Activated naive CD8-positive, alpha-beta T cell treated with anti-CD3 and anti-CD28 coated beads, Interleukin-2, amount 50 U/mL, for 16 hours (primary cell): ENCODE data around the gene ENO4.

Source experiments
- DNase-seq: peaks from one replicate; pipeline ENCODE4 v3.0.0-alpha.2; 2020; ENCODE audit warnings: low read depth, low spot score

ENO4 gene

DNA sequence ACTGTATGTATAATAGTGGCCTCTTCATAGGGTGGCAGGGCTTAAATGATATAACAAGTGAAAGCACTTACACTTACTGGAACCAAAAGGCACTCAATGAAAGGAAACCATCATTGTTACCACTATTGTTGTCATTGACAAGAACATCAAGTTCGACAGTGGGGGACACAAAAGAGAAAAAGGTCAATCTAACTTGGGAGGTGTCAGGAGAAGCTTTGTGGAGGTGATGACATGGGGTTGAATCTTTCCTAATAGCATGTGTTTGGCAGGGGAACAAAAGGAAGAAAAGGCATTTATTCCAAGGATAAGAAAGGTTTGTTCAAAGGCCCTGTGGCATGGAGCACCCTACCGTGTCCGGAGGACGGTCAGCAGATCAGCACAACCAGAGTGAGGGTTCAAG lies 18.2 kb upstream of the ENO4 start:
- DNase-seq: no peak

DNA sequence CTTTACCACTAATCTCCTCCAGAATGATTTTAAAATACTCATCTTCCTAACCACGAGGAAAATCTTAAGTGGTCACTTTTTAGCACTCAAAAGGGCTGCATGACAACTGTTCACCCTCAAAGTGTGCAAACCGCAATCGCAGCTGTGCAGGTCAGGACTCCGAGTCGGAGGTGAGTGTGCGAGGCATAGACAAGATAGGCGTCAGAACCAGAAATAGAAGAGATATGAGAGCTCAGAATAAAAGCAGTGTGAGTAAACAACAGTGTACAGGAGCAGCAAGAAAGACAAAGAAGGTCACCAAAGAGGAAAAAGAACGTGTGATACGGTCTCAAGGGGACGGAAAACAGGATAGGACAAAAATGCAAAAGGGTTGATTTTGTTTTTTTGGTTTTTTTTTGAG lies 17.5 kb upstream of the ENO4 start:
- no peak for DNase-seq

DNA sequence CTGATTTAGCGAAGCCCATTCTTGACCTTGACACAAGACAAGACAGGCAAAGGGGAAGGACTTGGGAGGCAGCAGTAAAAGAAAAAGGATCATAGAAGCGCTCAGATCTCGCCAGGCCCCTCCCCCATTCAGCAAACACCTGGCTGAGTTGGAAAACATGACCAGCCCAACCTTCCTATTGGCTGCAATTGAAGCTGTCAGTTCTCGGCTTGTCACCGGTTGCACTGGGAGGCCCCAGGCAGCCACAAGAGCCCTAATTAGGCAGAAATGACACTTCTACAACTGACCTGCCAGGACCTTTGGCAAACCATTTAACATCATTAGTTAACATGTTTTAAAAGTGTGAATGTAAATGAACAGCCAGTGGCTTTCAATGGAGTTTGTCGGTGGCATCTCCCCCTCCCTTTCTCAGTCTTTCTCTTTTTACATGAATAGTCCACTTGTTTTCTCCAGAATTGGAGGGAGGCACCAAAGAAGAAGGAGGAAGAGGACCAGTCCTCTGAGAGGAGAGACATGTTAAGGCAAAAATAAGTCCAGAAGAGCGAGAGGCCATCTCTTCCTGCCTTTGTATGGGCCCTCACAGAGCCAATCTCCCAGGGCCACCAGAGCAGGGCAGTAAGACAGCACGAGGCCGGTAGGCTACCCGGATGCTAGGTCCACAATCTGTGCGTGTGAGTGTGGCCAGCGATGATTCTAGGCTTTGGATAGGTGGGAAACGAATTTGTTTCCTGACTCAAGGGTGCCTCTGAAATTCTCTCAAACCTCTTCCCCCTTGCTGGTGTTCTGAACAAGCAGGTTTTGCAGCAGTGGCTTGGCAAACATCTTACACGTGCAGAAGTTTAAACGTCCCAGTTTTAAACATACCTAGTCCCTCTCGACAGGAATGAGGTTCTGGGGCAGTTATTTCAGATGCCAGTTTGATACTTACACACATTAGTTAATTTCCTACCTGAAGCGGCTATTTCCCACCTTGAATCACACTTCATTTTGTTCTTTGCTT lies 15.0 kb upstream of the ENO4 start:
- no peak for DNase-seq

DNA sequence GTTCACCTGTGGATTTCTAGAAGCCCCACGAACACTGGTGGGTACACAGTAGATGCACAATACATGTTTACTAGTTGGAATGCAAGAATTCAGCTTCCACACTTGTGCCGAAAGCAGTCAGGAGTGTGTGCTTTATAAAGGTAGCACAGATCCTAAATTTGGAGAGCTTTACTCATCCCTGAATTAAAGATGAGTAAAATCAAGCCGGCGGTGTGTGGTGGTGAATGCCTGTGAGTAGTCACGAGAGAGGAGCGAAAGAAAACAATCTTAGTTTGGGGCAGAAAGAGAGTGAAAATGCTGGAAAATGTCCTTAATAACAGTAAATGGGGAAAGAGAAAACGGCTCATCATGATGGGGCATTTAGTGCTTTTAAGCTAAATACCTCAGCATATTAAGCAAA lies 13.6 kb upstream of the ENO4 start:
- DNase-seq: no peak

DNA sequence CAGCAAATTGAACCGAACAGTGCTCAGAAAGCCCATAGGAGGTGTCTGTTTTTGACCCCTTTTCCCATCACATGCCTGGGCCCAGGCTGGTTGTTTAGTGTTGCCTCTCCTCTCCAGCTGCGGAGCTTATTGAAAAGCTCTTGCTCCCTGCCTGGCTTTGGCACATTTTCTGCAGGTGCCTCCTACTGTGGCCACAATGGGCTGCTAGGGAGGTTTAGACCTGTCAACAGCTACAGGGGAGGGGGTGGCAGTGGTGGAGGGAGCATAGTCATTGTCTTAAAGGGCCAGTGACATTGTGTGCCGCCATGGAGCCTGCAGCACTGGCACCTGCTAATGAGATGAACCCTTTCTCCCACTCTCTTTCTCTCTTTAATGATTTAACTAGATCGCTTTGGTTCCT lies 13.2 kb upstream of the ENO4 start:
- no peak for DNase-seq

DNA sequence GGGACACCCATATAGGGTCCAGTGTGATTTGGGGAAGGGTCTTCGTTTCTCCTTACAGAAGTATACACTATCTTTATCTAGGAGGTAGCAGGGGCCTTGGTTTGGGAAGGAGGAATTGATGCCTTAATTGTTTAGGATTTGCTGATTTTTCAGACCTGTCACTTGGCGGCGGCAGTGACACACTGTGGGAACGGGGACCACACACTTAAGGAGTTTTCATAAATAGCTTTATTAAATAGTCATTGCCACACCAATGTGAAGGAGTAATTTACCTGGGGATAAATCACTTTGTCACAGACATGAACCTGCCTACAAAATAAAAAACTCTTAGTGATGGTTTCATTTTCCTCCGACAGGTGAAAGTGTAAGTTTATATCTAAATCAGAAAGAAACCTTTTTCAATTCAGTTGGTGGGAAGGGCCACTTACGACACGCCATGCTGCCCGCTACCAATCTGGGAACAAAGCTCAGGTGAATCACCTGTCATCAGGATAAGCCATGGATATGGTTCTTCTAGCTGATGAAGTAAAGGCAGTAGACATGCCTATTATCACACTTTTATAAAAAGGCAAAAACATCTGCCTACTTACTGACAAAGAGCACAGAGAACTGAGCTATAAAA lies 12.3 kb upstream of the ENO4 start:
- no peak for DNase-seq

DNA sequence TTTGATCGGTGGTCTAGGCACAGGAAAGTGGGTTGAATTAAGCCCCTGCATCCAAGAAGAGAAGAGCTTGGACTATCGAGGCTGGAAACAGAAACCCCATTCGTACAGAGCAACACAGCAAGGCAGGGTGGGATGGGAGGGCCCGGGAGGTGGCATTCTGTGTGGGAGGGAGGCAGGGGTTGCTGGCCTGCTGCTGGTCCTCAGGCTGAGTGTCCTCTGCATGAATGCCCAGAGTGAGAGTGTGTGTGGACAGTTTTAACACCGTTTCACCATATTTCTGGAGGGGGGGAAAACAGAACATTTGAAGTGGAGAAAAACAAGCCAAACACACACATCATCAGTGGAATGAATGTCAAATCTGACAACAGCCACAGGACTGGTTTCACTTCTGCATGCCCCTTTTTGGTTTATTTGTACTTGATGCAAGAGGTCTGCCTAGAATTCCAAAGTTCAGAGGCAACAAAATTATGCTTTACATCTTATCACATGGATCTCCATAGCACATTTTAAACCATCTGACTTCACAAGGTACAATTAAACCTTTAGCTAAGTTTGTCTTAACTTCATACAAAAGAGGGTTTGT lies 11.1 kb upstream of the ENO4 start:
- no peak for DNase-seq

DNA sequence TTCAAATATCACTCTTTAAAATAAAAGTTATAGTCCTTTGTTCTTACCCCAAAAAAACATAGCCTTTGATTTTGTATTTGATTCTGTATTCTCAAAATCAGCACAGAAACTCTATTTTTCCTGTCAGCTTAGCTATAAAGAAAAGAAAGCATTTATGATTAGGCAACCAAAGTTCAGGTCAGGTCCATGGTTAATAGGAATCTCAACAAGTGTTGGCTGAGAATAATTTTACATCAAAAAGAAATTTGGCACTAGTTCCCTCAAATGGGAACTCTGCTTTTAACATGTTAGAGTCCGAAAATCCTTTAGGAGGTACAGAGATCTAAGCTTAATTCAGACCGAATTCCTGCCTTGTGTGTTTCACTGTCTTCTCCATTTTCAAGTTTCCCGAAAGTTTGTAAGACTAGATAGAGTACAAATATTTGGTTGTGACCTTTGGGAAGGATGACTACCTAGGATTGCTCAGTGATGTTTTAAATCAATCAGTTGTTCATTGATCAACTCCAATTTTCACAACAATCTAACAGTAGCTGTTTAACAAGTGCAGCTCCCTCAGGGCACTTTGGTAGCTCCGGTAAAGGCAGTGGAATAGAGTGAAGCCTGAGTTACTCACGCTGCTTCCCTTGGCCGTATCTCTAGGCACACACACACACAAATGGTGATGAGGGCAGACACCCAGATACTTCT lies 8.8 kb upstream of the ENO4 start:
- DNase-seq: no peak

DNA sequence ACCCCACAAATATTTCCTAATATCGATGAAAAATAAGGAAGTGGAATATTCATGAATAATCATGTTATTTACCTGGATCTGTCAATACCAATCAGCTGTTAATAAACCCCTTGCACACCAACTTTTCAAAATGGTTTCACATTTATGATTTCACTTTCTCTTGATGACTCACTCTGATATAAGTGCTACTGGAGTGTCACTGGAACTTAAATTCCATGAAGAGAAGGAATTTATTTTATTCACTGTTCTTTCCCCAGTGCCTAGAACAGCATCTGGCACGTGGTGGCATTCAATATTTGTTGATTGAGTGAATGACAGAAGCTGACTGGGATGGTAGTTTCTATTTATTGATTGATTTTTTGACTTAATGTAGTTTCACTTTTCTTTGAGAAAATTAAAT lies 3.5 kb upstream of the ENO4 start:
- DNase-seq: no peak

DNA sequence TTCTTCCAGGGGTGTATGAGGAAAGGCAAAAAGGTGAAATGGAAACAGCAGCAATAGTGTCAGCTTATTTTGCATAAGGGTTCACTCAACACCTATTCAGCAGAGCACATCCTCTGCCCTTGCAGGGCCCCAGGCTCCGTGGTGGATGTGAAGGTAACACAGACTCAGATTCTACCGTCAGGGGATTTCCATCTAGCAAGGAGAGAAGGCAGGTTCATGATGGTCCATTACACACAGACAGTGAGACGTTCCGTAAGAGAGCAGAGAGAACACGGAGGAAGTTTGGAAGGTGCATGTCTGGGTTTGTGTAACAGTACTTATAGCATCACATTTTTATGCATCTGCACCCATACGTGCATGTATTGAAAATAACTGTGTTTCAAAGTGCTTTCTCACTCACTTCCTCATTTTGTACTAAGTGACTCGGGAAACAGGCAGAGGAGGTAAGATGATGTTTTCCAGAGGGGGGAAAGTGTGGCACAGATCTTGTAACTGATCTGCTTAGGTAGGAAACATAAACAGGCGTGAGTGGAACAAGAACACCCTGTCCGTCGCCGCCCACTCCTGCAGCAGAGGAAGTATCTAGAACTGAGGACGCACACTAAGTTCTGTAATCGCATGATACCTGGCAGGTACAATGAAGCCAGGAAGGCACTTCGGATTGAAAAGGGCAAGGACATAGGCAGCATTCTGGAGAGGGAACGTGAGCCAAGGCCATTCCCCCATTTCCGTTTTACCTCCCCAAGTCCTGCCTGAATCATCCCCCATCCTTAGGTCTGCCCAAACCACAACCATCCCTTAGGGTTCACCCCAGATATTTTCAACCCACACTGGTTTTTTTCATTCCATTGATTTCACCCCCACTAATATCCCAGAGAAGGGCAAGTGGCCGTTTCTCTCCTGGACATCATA lies 1.0 kb upstream of the ENO4 start:
- DNase-seq: no peak

DNA sequence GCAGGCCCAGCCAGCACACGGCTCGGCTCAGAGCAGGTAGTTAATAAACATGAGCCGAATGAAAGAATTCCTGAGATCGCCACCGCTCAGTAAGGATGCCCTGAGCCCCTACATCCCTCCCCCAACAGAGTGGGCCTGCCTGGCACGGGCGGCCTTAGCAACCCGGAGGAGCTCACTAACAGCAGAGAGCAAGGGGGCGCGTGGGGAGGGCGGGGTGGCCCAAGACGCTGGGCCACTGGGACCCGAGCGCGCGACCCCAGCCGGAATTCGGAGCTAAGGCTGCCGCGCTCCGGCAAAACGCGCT lies 403 bp upstream of the ENO4 start:
- DNase-seq: no peak

DNA sequence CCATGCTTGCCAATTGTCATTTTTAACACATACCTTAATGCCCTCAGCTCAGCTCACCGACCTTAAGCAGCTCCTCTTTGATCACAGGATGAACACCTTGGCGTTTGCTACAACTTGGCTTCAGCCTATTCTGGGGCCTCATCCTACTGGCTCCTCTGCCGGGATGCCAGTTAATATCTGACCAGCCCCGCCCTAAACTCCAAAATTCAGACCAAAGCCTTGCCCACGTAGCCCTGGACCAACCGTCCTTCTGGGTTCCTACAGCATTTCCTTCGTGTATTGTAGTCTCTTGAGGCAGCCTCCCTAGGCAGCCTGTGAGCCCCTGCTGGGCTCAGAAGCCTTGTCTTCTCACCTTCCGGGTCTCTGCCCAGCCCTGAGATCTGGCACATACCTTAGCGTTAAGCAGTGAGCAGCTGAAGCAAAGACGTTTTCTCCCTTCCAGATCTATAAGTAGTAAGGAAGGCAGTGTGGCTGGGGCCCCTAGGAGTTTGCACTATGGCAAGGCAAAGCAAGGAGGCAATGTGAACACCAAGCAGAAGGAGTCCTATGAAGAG lies 836 bp downstream of the ENO4 start:
- no peak for DNase-seq

DNA sequence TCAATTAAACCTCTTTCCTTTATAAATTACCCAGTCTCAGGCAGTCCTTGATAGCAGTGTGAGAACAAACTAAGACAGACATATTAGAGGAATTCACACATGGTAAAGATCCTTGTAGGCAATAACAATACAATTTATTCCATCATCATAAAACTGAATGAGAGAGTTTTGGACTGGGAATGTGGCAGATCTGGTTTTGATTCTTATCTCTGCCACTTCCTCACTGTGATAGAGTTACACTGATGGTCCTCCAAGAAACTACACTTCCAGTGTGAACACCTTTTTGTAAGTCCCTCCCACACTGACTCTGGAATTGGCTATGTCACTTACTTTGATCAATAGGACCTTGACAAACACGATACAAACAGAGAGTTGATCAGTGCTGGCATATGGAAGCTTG lies 2.9 kb downstream of the ENO4 start:
- no peak for DNase-seq

DNA sequence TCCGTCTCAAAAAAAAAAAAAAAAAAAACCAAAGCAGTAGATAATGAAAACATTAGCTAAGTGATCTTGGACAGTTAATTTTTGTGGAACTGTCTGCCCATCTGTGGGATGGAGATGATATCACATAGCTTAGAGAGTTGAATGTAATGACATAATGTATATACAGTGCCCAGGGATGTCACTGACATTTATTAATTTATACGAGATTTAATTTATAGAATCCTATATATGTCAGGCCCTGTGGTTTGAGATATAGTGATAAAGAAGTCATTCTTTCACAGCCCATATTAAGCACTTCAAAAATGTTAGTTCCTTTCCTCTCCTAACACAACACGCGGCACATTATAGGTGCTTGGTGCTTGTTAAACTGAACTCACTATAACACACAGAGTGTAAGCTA lies 4.0 kb downstream of the ENO4 start:
- no peak for DNase-seq

DNA sequence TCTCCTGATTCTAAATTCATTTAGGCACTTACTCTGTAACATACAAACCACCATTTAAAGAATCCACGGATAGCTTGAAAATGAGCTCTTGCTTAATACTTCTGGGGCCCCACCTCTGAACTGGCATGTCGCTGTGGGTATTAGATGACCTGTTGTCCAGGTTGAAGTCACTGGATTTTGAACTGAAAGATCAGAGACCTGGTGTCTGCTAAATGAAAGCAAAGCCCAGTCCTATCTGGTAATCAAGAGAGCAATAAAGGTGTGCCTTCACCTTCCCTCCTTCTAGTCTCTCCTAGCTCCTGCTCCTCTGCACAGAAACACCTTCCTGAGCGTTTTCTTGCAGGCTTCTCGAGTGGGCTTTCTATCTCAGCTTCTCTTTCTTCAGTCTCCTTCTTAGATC lies 4.4 kb downstream of the ENO4 start:
- no peak for DNase-seq

DNA sequence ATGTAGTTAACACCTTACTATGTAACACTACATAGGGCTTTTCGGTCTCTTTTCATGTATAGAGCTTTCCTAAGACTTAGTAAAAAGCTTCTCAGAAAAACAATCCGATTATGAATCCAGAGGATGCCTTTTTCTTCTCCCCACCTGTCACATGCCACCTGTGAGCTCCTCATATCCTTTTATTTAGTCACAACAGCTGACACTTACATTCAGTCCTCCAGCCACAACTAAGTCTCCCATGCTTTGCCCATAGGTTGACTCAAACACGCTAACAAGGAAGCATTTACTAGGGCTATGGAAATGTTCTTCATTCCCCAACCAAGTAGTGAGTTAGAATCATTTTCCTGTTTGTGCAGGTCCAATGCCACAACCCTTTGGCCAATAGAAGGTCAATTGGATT lies 7.9 kb downstream of the ENO4 start:
- no peak for DNase-seq

DNA sequence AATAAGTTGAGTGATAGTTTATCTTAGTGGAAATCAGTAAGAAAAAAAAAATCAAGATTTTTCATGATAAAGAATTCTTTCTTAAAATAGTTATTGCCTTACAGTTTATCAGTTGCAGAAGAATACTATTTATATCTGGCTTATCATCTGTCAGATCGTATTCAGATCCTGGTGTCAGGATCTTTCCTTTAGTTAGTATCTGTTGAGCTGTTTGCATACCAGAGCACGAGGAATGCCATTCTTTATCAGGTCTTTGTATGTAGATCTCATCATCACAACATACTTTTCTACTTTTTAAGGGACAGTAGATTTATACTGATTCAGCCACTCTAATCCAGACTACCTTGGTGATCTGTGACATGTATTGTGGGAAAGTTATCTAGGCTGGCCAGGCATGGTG lies 12.5 kb downstream of the ENO4 start:
- DNase-seq: no peak

DNA sequence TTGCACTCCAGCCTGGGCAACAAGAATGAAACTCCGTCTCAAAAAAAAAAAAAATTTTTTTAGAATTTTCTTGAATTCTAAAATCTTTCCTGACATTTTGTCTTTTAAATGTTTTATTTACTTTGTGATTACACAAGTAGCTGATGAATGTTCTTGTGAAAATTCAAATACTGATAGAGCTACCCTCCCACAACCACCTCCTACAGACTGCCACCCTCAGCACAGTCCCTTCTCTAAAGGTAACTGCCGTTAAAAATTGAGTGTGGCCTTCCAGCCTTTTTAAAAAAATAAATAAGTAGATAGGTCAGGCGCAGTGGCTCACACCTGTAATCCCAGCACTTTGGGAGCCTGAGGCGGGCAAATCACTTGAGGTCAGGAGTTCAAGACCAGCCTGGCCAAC lies 15.1 kb downstream of the ENO4 start:
- no peak for DNase-seq

DNA sequence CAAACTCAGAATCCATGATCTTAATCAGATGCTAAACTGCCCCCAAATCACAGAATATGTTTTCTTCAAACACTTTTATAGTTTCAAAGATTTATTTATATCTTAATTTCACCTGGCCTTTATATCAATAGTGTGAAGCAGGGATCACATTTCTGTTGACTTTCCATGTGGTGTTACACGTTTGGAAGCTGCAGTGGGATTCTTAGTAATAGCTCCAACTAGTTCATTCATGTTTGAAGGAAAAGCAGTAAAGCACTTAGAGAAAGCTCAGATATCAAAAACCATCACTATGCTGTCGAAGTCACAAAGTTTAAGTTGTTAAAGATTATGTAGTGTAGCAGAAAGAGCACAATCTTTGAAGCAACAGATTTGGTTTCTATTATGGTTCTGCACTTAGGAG lies 16.8 kb downstream of the ENO4 start:
- DNase-seq: no peak

DNA sequence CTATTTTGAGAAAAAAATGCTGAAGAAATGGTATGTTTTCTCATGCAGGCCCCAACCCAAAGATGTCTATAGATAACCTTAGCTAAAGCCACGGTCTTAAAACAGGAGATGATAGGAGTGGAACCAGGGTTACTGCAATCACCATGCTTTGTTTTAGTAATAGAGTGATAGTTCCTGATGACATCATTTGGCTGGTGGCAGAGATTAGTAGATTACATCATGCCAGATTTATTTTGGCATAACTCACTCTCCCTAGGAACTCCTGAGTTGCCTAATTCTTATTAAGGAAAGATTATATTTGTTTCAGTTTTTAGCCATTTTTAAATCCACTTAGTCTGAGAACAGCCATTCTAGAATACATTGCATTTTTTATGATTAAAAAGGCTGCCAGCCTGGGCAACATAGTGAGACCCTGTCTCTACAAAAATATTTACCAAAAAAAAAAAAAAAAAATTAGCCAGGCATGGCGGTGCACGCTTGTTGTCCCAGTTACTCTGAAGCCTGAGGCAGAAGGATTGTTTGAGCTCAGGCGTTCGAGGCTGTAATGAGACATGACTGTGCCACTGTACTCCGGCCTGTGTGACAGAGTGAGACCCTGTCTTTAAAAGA lies 17.8 kb downstream of the ENO4 start:
- no peak for DNase-seq

DNA sequence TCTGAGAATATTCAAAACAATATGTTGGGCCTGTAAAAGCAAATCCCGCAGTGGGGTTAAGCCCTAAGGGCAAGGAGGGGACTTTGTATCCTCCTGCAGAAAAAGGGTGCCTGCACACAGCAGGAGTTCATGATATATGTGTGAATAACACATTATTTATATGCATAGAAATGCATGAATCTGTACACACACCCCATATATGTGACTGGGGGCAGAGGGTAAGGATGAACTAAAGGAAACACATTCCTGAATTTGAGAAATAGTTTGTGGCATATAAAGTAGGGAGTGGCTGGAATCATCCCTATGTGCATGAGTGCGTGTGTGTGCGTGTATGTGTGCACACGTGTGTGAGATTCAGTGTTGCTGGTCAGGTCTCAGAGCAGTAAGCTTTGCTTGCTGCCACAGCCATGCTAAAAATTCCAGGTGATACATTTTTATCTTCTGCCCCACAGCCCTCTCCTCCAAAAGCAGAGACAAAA lies 18.9 kb downstream of the ENO4 start:
- no peak for DNase-seq
